ENCODE results near the gene SUGP1.

DNA sequence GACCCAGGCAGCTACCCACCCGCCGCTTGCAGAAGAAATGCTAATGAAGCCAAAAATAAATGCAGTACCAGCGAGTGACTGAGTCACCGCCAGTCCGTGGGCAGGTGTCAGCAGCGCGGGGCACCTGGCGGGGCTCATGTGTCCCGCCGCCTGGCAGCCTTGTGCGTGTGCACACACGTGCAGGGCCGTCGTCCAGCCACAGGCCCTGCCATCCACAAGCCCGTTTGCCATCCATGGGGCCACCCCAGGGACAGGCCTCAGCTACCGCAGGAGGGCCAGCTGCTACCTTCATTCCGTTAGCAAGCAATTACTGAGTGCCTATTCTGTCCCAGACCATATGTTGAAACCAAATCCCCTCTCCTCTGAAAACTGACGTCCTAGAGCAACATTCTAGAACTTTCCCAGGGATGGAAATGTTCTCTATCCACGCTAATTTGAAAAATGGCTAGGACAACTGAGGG lies 88.0 kb downstream of the SUGP1 start:
- no peak for TF ChIP-seq POLR2A (IDR thresholded peaks at IDR 0.05)
- TF ChIP-seq, protein P1, sequence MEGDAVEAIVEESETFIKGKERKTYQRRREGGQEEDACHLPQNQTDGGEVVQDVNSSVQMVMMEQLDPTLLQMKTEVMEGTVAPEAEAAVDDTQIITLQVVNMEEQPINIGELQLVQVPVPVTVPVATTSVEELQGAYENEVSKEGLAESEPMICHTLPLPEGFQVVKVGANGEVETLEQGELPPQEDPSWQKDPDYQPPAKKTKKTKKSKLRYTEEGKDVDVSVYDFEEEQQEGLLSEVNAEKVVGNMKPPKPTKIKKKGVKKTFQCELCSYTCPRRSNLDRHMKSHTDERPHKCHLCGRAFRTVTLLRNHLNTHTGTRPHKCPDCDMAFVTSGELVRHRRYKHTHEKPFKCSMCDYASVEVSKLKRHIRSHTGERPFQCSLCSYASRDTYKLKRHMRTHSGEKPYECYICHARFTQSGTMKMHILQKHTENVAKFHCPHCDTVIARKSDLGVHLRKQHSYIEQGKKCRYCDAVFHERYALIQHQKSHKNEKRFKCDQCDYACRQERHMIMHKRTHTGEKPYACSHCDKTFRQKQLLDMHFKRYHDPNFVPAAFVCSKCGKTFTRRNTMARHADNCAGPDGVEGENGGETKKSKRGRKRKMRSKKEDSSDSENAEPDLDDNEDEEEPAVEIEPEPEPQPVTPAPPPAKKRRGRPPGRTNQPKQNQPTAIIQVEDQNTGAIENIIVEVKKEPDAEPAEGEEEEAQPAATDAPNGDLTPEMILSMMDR (IDR thresholded peaks at IDR 0.05 in 4 of 5, conservative IDR thresholded peaks at IDR 0.05 in 1 of 5) = no peak
